K562 (cell line): ENCODE results near the gene IGF2BP1. TPM values are rescaled to one million over a fixed set of nuclear protein-coding genes. Genes with fewer than 3 reads are reported as not detected.

Experiments used
- EP300 ChIP-seq: IDR thresholded peaks from 2 replicates; pipeline ENCODE4 v1.6.1; 2012; ENCODE audit warnings: low read length, improper control_type of control experiment
- GABPA ChIP-seq: fragments of 200-800 bp; sonication (Bioruptor generic); conservative IDR thresholded peaks from 2 replicates; pipeline ENCODE4 v1.6.1; 2016; ENCODE audit warnings: low read depth, missing genetic modification characterization, missing compliant biosample characterization
- GATAD2A ChIP-seq: fragments of 450-650 bp; IDR thresholded peaks from 2 replicates; pipeline ENCODE4 v1.6.1; 2017
- HDAC3 ChIP-seq: fragments of 450-650 bp; IDR thresholded peaks from 2 replicates; pipeline ENCODE4 v1.6.1; 2018; ENCODE audit warnings: borderline replicate concordance, mild to moderate bottlenecking, moderate library complexity; ENCODE audit not compliant: partially characterized antibody
- MEF2A ChIP-seq: IDR thresholded peaks from 2 replicates; pipeline ENCODE4 v1.6.1; 2011; ENCODE audit warnings: low read depth, mild to moderate bottlenecking, low read length, moderate library complexity; ENCODE audit not compliant: control insufficient read depth
- SREBF2 ChIP-seq: sonication (generic); formaldehyde crosslinking; IDR thresholded peaks from 2 replicates; pipeline ENCODE4 v1.4.0; 2020; ENCODE audit warnings: mild to moderate bottlenecking, missing genetic modification reagents
- SRSF1 ChIP-seq: fragments of 200-400 bp; formaldehyde crosslinking; IDR thresholded peaks from 2 replicates; pipeline ENCODE4 v1.6.1; 2017; ENCODE audit warnings: mild to moderate bottlenecking, low read depth, low read length, moderate library complexity
- TARDBP ChIP-seq: fragments of 450-650 bp; IDR thresholded peaks from 2 replicates; pipeline ENCODE4 v1.6.1; 2016
- TCF7 ChIP-seq: sonication (generic); IDR thresholded peaks from 2 replicates; pipeline ENCODE4 v1.6.1; 2016; ENCODE audit warnings: antibody characterized with exemption, borderline replicate concordance
- ZBED1 ChIP-seq: IDR thresholded peaks from 2 replicates; pipeline ENCODE4 v1.6.1; 2014
- polyA plus RNA-seq, 8 experiments: library from polyadenylated mRNA; depleted of rRNA in 4 of 8; stranded (reverse) in 5 of 8; unstranded in 3 of 8; fragments of >200 nt; fragmentation: Nextera tagmentation in 2 of 8; fragmentation: Illumina TruSeq in 1 of 8; extraction: Ambion mirVana in 2 of 8; extraction: Trizol in 1 of 8; gene quantifications; 2 replicates each; pipeline versions ENCODE4 v1.2.1 to v1.2.3, GENCODE V29; 2011 to 2014; ENCODE audit warnings: inconsistent platforms in 1 of 8, missing spikeins in 1 of 8
- total RNA-seq, 7 experiments: library from RNA; depleted of rRNA in 6 of 7; stranded (reverse); fragments of >200 nt in 6 of 7; fragmentation: Illumina TruSeq in 2 of 7; extraction: Trizol in 2 of 7; gene quantifications; 2 replicates each; pipeline versions ENCODE4 v1.2.1 to v1.2.3, GENCODE V29; 2011 to 2021; ENCODE audit warnings: low replicate concordance in 1 of 7
- TF ChIP-seq, protein P1 (sequence below): fragments of 250-450 bp; sonication (Bioruptor Pico); IDR thresholded peaks from 2 replicates; pipeline ENCODE4 v1.5.0; 2021
- TF ChIP-seq, protein P2 (sequence below): sonication (generic); formaldehyde crosslinking; IDR thresholded peaks from 2 replicates; pipeline ENCODE4 v1.5.0; 2020; ENCODE audit warnings: missing genetic modification reagents
- TF ChIP-seq, protein P3 (sequence below): fragments of 250-450 bp; sonication (Bioruptor Pico); IDR thresholded peaks from 2 replicates; pipeline ENCODE4 v1.5.0; 2021; ENCODE audit warnings: mild to moderate bottlenecking, borderline replicate concordance
- TF ChIP-seq, protein P4 (sequence below): fragments of 450-650 bp; IDR thresholded peaks from 2 replicates; pipeline ENCODE4 v1.6.1; 2016; ENCODE audit warnings: antibody characterized with exemption
- TF ChIP-seq, protein P5 (sequence below): fragments of 450-650 bp; formaldehyde crosslinking; IDR thresholded peaks from 2 replicates; pipeline ENCODE4 v1.4.0; 2022; ENCODE audit warnings: missing genetic modification characterization
- TF ChIP-seq, protein P6 (sequence below): fragments of 200-800 bp; sonication (Bioruptor generic); IDR thresholded peaks from 2 replicates; pipeline ENCODE4 v1.6.1; 2017; ENCODE audit warnings: missing genetic modification characterization, missing compliant biosample characterization

IGF2BP1 gene
- total and polyA plus RNA-seq, 9 of the 15 experiments (the other 6 are each of a cell fraction or from before 2014, with no cell fraction given), result 13.0 to 318 (median 53.6) TPM

DNA sequence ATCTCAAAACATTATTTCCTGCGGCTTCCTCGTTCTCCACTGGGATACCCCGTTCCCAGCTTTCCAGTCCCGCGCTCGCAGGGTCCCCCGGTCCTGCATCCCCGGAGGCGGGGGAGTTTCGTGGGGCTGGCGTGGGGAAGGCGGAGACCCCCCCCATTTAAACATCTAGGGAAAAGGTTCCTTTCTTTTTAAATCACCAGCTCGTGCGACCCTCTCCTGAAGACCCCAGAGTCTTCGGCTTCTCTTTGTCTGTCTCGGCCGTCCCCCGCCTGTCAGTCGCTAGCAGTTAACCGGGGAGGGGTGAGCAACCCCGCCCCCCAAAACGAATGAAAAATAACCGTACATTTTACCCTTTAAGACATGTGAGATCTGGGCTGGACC is 473 bp upstream of the IGF2BP1 start (continued):
- TF ChIP-seq, protein P1, sequence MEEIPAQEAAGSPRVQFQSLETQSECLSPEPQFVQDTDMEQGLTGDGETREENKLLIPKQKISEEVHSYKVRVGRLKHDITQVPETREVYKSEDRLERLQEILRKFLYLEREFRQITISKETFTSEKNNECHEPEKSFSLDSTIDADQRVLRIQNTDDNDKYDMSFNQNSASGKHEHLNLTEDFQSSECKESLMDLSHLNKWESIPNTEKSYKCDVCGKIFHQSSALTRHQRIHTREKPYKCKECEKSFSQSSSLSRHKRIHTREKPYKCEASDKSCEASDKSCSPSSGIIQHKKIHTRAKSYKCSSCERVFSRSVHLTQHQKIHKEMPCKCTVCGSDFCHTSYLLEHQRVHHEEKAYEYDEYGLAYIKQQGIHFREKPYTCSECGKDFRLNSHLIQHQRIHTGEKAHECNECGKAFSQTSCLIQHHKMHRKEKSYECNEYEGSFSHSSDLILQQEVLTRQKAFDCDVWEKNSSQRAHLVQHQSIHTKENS (CRISPR knock-in tag), result no peak
- TF ChIP-seq, protein P2, sequence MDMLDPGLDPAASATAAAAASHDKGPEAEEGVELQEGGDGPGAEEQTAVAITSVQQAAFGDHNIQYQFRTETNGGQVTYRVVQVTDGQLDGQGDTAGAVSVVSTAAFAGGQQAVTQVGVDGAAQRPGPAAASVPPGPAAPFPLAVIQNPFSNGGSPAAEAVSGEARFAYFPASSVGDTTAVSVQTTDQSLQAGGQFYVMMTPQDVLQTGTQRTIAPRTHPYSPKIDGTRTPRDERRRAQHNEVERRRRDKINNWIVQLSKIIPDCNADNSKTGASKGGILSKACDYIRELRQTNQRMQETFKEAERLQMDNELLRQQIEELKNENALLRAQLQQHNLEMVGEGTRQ, result no peak
- no peak for TF ChIP-seq GATAD2A
- TF ChIP-seq HDAC3, result no peak
- no peak for TF ChIP-seq MEF2A
- TF ChIP-seq SRSF1, result no peak
- TF ChIP-seq TARDBP, result no peak
- TF ChIP-seq, protein P3, sequence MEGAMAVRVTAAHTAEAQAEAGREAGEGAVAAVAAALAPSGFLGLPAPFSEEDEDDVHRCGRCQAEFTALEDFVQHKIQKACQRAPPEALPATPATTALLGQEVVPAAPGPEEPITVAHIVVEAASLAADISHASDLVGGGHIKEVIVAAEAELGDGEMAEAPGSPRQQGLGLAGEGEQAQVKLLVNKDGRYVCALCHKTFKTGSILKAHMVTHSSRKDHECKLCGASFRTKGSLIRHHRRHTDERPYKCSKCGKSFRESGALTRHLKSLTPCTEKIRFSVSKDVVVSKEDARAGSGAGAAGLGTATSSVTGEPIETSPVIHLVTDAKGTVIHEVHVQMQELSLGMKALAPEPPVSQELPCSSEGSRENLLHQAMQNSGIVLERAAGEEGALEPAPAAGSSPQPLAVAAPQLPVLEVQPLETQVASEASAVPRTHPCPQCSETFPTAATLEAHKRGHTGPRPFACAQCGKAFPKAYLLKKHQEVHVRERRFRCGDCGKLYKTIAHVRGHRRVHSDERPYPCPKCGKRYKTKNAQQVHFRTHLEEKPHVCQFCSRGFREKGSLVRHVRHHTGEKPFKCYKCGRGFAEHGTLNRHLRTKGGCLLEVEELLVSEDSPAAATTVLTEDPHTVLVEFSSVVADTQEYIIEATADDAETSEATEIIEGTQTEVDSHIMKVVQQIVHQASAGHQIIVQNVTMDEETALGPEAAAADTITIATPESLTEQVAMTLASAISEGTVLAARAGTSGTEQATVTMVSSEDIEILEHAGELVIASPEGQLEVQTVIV (CRISPR knock-in tag), result no peak
- TF ChIP-seq, protein P4, sequence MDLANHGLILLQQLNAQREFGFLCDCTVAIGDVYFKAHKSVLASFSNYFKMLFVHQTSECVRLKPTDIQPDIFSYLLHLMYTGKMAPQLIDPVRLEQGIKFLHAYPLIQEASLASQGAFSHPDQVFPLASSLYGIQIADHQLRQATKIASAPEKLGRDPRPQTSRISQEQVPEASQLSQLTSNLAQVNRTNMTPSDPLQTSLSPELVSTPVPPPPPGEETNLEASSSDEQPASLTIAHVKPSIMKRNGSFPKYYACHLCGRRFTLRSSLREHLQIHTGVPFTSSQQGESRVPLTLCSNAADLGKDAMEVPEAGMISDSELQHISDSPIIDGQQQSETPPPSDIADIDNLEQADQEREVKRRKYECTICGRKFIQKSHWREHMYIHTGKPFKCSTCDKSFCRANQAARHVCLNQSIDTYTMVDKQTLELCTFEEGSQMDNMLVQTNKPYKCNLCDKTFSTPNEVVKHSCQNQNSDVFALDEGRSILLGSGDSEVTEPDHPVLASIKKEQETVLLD, result 0 out of 2 replicates have a peak, but pooled peaks have one; percentile 38
- TF ChIP-seq TCF7, result no peak
- TF ChIP-seq ZBED1, result no peak
- TF ChIP-seq GABPA (tag), result no peak
- peak; percentile 23; the same call in 1 of the 2 replicates for TF ChIP-seq EP300
- TF ChIP-seq, protein P5, sequence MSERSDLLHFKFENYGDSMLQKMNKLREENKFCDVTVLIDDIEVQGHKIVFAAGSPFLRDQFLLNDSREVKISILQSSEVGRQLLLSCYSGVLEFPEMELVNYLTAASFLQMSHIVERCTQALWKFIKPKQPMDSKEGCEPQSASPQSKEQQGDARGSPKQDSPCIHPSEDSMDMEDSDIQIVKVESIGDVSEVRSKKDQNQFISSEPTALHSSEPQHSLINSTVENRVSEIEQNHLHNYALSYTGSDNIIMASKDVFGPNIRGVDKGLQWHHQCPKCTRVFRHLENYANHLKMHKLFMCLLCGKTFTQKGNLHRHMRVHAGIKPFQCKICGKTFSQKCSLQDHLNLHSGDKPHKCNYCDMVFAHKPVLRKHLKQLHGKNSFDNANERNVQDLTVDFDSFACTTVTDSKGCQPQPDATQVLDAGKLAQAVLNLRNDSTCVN (CRISPR knock-in tag), result no peak
- TF ChIP-seq SREBF2, result no peak
- TF ChIP-seq, protein P6, sequence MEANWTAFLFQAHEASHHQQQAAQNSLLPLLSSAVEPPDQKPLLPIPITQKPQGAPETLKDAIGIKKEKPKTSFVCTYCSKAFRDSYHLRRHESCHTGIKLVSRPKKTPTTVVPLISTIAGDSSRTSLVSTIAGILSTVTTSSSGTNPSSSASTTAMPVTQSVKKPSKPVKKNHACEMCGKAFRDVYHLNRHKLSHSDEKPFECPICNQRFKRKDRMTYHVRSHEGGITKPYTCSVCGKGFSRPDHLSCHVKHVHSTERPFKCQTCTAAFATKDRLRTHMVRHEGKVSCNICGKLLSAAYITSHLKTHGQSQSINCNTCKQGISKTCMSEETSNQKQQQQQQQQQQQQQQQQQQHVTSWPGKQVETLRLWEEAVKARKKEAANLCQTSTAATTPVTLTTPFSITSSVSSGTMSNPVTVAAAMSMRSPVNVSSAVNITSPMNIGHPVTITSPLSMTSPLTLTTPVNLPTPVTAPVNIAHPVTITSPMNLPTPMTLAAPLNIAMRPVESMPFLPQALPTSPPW, result no peak
